Endodermal cell (in vitro differentiated cells): ENCODE results near the gene CDK2AP2. TPM values are rescaled to one million over a fixed set of nuclear protein-coding genes. Genes with fewer than 3 reads are reported as not detected.

ENCODE experiments used
- DNase-seq: peaks from one replicate; pipeline ENCODE4 v3.0.0-alpha.2; 2017
- H3K27ac ChIP-seq: 2 replicates; pipeline ENCODE4 v1.5.1; 2013; ENCODE audit warnings: mild to moderate bottlenecking, low read depth, low read length, moderate library complexity
- H3K27me3 ChIP-seq: 2 replicates; pipeline ENCODE4 v1.6.1; 2013; ENCODE audit warnings: mild to moderate bottlenecking, low read length, moderate library complexity; ENCODE audit not compliant: insufficient read depth, control insufficient read depth, poor library complexity, severe bottlenecking
- H3K36me3 ChIP-seq: 2 replicates; pipeline ENCODE4 v1.7.0; 2013; ENCODE audit warnings: mild to moderate bottlenecking, low read length, moderate library complexity; ENCODE audit not compliant: control insufficient read depth, insufficient read depth
- H3K4me1 ChIP-seq: one replicate; pipeline ENCODE4 v1.7.0; 2013; ENCODE audit warnings: low read length; ENCODE audit not compliant: control insufficient read depth, insufficient read depth
- H3K4me3 ChIP-seq: 2 replicates; pipeline ENCODE4 v1.5.1; 2013; ENCODE audit warnings: mild to moderate bottlenecking, low read length, moderate library complexity
- H3K9ac ChIP-seq: 2 replicates; pipeline ENCODE4 v1.6.1; 2013; ENCODE audit warnings: mild to moderate bottlenecking, low read length, moderate library complexity; ENCODE audit not compliant: poor library complexity, severe bottlenecking; ENCODE audit errors: extremely low read depth
- H3K9me3 ChIP-seq: 2 replicates; pipeline ENCODE4 v1.6.1; 2013; ENCODE audit warnings: mild to moderate bottlenecking, low read length, moderate library complexity; ENCODE audit not compliant: control insufficient read depth
- H3K27ac Mint-ChIP-seq: 2 replicates; pipeline ENCODE4 v1.8.0; 2020; ENCODE audit warnings: mixed read lengths
- H3K27me3 Mint-ChIP-seq: 2 replicates; pipeline ENCODE4 v1.8.0; 2021; ENCODE audit warnings: mild to moderate bottlenecking, mixed read lengths; ENCODE audit not compliant: insufficient read depth
- H3K36me3 Mint-ChIP-seq: 2 replicates; pipeline ENCODE4 v1.8.0; 2020; ENCODE audit warnings: low read depth, mixed read lengths
- H3K4me1 Mint-ChIP-seq: 2 replicates; pipeline ENCODE4 v1.8.0; 2020; ENCODE audit warnings: mixed read lengths
- H3K4me3 Mint-ChIP-seq: 2 replicates; pipeline ENCODE4 v1.8.0; 2020; ENCODE audit warnings: mild to moderate bottlenecking, moderate library complexity, mixed read lengths
- H3K9me3 Mint-ChIP-seq: 2 replicates; pipeline ENCODE4 v1.8.0; 2020; ENCODE audit warnings: mild to moderate bottlenecking, mixed read lengths
- WGBS, 2 experiments: methylation state at CpG; one replicate each; pipeline versions ENCODE4 v1.1.5 to v1.1.7; 2013; ENCODE audit warnings: missing lambda C conversion rate in 2 of 2, mixed read lengths in 1 of 2; ENCODE audit not compliant: insufficient coverage in 1 of 2, insufficient read length in 1 of 2; 5-methylcytosine and 5-hydroxymethylcytosine counted together
- total RNA-seq, 2 donors: library from RNA; stranded (reverse); fragmentation: NEBNext Ultra II Directional in 1 of 2; extraction: Animal tissue kit (Norgen Biotek cat#: 25700) in 1 of 2; gene quantifications; 2 replicates in 1 of 2; 3 replicates in 1 of 2; pipeline ENCODE4 v1.2.1, GENCODE V29; 2021
- TF ChIP-seq, protein P1 (sequence below): fragments of 200-600 bp; sonication (generic); conservative IDR thresholded peaks from 2 replicates; pipeline ENCODE4 v1.5.0; 2021; ENCODE audit warnings: antibody characterized with exemption, mild to moderate bottlenecking

The CDK2AP2 gene
- total RNA-seq, 2 donors from 2014 or later = 30.6 to 47.6 TPM

DNA sequence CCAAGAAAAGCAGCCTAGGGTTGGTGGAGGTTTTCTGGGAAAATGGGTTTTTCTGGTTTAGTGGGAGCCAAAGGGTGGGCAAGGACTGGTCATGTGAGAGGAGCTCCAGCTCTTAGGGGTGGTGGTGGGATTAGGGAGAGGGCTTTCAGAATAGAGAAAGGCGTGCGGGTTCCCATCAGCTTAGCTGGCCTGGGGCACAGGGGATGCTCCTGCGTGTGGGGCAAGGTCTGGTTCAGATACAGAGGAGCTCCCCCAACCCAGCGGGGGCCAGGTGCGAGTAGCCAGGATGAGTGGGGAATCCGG lies 39.6 kb downstream of the CDK2AP2 start:
- peak; percentile 71 for DNase-seq
- no peaks in the 10 kb centered on the region for H3K36me3 ChIP-seq
- whole genome bisulfite sequencing, 2 experiments = 9 to 40% methylated on average over 2 to 6 of the region's 6 CpGs
- H3K9ac ChIP-seq = peak overlapping the region; percentile 44
- no peaks in the 10 kb centered on the region for H3K9me3 ChIP-seq
- no peak overlapping the region for H3K27ac ChIP-seq
- Mint-ChIP-seq H3K9me3 (no peaks in the 10 kb centered on the region), H3K36me3 (peaks cover 4% of the 10 kb centered on the region), H3K27me3 (no peaks in the 10 kb centered on the region), H3K4me1 (peaks cover 9% of the 10 kb centered on the region), H3K4me3 (peak overlapping the region; percentile 85), H3K27ac (peak overlapping the region; percentile 90)
- no peaks in the 10 kb centered on the region for H3K4me1 ChIP-seq
- peak overlapping the region; percentile 81 for H3K4me3 ChIP-seq
- TF ChIP-seq, protein P1, sequence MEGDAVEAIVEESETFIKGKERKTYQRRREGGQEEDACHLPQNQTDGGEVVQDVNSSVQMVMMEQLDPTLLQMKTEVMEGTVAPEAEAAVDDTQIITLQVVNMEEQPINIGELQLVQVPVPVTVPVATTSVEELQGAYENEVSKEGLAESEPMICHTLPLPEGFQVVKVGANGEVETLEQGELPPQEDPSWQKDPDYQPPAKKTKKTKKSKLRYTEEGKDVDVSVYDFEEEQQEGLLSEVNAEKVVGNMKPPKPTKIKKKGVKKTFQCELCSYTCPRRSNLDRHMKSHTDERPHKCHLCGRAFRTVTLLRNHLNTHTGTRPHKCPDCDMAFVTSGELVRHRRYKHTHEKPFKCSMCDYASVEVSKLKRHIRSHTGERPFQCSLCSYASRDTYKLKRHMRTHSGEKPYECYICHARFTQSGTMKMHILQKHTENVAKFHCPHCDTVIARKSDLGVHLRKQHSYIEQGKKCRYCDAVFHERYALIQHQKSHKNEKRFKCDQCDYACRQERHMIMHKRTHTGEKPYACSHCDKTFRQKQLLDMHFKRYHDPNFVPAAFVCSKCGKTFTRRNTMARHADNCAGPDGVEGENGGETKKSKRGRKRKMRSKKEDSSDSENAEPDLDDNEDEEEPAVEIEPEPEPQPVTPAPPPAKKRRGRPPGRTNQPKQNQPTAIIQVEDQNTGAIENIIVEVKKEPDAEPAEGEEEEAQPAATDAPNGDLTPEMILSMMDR = no peak
- H3K27me3 ChIP-seq = no peaks in the 10 kb centered on the region

GRCh38 chr11:67468056-67468455 lies 39.9 kb downstream of the CDK2AP2 start:
- peak overlapping the region; percentile 44 for H3K9ac ChIP-seq
- no peak overlapping the region for H3K27ac ChIP-seq
- no peak for DNase-seq
- Mint-ChIP-seq H3K36me3 (peaks cover 4% of the 10 kb centered on the region), H3K27me3 (no peaks in the 10 kb centered on the region), H3K4me3 (peak overlapping the region; percentile 85), H3K9me3 (no peaks in the 10 kb centered on the region), H3K27ac (peak overlapping the region; percentile 90), H3K4me1 (peaks cover 9% of the 10 kb centered on the region)
- TF ChIP-seq, protein P1 = no peak
- WGBS, 2 experiments = 82 to 84% methylated on average over 5 of the region's 5 CpGs
- no peaks in the 10 kb centered on the region for H3K36me3 ChIP-seq
- no peaks in the 10 kb centered on the region for H3K9me3 ChIP-seq
- H3K27me3 ChIP-seq = no peaks in the 10 kb centered on the region
- H3K4me1 ChIP-seq = no peaks in the 10 kb centered on the region
- H3K4me3 ChIP-seq = peak overlapping the region; percentile 81

GRCh38 chr11:67466962-67467771 lies 40.8 kb downstream of the CDK2AP2 start:
- 87 to 90% methylated on average over 5 to 11 of the region's 11 CpGs for WGBS, 2 experiments
- TF ChIP-seq, protein P1 = no peak
- Histone ChIP-seq H3K9me3 (no peaks in the 10 kb centered on the region), H3K27me3 (no peaks in the 10 kb centered on the region), H3K4me3 (no peak overlapping the region), H3K36me3 (no peaks in the 10 kb centered on the region), H3K4me1 (no peaks in the 10 kb centered on the region), H3K27ac (no peak overlapping the region), H3K9ac (no peak overlapping the region)
- Mint-ChIP-seq H3K27me3 (no peaks in the 10 kb centered on the region), H3K36me3 (peaks cover 4% of the 10 kb centered on the region), H3K4me1 (peaks cover 9% of the 10 kb centered on the region), H3K4me3 (peak overlapping the region; percentile 85), H3K9me3 (no peaks in the 10 kb centered on the region), H3K27ac (no peak overlapping the region)
- no peak for DNase-seq
